Heart left ventricle (tissue), 13 donors: Measurements from ENCODE around the gene IFI27.

Experiments used
- CTCF ChIP-seq, 12 donors: fragments of 200-600 bp; sonication (generic) in 4 of 12; IDR thresholded peaks; one replicate each; pipeline versions ENCODE4 v1.5.0 to v1.8.0; 2018 to 2022; ENCODE audit warnings: antibody characterized with exemption in 12 of 12, mild to moderate bottlenecking in 5 of 12
- POLR2A ChIP-seq, 2 donors: fragments of 450-650 bp; IDR thresholded peaks; one replicate each; pipeline ENCODE4 v1.6.1; 2017; ENCODE audit warnings: antibody characterized with exemption in 2 of 2, mild to moderate bottlenecking in 2 of 2, moderate library complexity in 2 of 2
- donor health status: ischemic (EF 13 %, LVEDD 7.1; RV severe dilation, severe dysfunction).
- donor health status: DM: no; HTN: yes; CAD: no.
- donor health status: DM: no; HTN: no; CAD: no.
- donor health status: ischemic (EF 25% LVEDD 6.9; RV normal size, moderate dysfunction).
- donor health status: ischemic (EF 25% LVEDD 5.7; RV mildly dilated, moderate dysfunction).
- donor health status: ischemic (EF 35%, LVEDD 5.7; RV mildly dilated, moderate dysfunction).
- donor health status: nonischemic (EF 11% LVEDD 7.7; RV severe dilation, severe dysfunction).
- donor health status: DM: yes; HTN: yes; CAD: no.
- donor health status: PGD.
- donor health status: ischemic (EF 29% LVEDD 5.4; RV normal size, mild dysfunction).
- donor health status: nonischemic (EF 23%, LVEDD 6.1; RV moderate dilation, normal function).

DNA sequence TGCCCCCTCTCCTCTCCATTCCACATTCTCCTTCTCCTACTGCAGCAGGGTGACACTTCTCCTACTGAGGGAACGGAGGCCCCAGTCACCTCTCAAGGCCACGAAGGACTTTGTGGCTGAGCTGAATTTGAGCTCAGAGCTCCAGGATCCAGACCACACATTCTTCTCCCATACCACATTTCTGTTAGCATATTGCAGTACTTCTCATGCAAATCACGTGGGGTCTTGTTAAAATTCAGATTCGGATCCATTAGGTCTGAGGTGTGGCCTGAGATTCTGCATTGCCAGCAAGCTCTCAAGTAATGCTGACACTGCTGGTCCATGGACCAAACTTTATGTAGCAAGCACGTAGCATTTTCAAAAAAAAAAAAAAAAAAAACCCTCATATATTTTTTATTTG is 28.5 kb downstream of the IFI27 start:
- TF ChIP-seq CTCF (IDR thresholded peaks at IDR 0.05) = no peak
- no peak for TF ChIP-seq POLR2A (IDR thresholded peaks at IDR 0.05)
